HG02840 (cell line): ENCODE measurements around the gene MEX3D.
"Not testable (repeated sequence)": the region's sequence is repeated elsewhere in the genome, so short reads cannot be mapped to it uniquely, and the experiment has no call there.

Experiments used
- ATAC-seq: cut with Tn5 transposase; IDR thresholded peaks from one replicate; pipeline ENCODE4 v1.9.1; 2021; ENCODE audit warnings: mild to moderate bottlenecking, moderate library complexity, moderate number of reproducible peaks; ENCODE audit not compliant: unreplicated experiment, low FRiP score

The MEX3D gene

DNA sequence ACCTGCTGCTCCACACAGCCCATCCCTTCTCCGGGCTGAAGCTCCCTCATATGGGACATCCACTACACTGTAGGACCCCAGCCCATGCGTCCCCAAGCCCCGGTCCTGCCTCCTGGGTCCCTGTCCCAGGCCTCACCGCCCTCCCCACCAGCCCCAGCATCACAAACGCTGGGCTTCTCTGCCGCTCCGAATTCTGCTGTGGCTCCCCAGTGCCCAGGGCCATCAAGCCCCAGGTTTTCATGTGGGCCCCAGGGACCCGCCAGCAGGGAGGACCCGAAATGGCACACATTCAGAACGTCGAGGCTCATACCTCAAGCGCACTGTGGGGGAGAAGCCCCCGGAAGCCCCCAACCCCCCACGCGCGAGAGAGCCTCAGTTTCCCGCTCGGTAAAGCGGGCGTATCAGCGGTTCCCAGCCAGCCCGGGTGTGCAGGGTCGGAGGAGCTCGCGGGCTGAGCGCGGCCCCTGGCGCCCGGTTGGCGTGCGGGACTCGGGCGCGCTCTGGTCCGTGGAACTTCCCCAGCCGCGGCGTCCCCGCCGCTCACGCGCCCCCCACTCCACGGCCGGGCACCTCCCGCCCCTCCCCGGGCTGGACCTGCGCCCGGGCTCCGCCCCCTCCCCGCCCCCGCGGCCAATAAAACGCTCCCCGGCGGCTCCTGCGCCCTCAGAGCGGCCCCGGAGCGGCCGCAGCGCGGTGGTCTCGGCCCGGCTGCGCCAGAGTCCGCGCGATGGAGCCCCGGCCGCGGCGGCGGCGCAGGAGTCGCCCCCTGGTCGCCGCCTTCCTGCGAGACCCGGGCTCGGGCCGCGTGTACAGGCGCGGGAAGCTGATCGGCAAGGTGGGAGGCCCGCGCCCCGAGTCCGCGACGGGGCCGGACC lies 44.5 kb downstream of the MEX3D start, which contains the start of gene PLK5:
Gene PLK5 (plus strand): TSS at position 666 of the 875 bp plus-strand sequence. CDS start 2,920 bp downstream, outside the sequence.
- ATAC-seq: no peak

DNA sequence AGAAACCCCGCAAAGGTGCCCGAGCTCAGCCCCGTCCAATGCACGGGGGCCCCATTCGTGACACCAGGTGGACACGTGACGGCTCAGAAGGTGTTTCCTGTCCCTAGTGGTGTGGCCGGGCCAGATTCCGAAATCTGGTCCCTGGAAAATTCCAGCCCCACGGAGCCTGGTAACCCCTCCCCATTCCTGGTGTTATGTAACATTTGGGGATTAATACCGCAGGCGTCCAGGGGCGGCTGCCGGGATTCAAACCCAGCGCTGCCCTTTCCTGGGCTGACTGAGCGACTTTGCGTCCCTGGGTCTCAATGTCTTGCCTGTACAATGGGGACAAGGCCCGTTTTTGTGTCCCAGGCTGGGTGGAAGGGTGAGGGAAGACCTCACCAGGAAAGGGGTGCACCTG lies 45.3 kb downstream of the MEX3D start:
- ATAC-seq: no peak

DNA sequence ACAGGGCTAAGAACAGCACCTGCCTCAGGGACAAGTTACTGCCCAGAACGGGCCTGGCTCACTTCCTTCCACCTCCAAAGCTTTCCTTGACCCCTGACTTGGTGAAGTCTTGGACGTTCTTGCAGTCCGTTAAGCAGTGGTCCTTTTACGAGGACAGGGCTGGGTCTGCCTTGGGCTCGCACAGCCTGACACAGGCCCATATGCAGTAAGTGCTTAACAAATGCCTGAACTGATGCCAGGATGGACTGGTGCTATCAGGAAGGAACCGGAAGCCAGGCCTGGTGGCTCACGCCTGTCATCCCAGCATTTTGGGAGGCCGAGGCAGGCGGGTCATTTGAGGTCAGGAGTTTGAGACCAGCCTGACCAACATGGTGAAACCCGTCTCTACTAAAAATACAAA lies 46.1 kb downstream of the MEX3D start:
- no peak for ATAC-seq

DNA sequence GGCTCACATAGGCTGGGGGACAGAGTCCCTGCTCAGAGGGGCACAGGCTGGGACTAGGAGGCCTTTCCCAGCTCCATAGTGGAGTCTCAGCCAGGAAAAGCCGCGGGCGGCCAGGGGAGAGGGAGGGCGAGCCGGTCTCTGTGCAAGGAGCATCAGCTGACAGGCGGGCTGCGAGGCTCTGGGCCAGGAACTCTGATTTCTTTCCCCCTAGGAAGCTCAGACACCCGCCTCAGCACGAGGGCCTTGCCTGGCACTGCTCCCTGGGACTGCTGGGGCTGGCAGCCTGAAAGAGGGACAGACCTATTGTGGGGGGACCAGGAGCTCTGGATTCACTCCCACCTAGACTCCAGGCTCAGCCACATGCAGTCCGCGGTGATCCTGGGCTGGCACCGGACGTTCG lies 46.5 kb downstream of the MEX3D start:
- no peak for ATAC-seq

DNA sequence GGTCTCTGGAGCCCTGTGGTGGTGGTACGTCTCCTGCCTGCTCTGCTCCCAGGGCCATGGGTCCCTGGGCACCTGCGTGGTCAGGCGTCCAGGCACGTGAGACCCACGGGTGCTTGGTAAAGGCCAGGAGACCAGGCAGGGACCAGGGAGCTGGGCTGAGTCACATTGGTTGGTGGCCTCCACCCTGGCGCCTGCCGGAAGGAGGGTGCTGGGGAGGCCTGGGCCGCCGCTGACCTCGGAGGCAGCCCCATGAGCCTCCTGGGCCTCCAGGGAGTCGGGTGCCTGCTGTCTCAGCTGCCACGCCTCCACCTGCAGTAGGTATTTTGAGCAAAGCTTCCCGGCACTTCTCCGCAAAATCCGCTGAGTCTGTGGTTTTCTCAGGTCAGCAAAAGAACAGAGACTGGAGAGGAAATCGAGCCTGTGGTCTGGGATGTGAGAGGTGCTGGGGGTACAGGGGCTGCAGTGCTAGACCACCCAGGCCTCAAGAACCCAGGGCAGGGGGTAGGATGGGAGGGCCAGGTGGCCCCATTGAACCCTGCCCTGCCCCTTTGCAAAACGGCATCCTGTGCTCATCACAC lies 47.8 kb downstream of the MEX3D start:
- ATAC-seq: no peak

DNA sequence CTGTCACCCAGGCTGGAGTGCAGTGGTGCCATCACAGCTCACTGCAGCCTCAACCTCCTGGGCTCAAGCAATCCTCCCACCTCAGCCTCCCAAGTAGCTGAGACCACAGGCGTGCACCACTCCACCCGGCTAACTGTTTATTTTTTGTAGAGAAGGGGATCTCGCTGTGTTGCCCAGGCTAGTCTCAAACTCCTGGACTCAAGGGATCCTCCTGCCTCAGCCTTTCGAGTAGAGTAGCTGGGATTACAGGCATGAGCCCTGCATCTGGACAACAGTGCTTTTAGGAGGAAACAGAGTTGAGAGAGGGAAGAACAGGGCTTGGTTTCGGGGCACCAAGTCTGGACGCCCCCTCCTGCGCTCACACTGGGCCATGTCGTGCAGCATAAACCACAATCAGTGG lies 48.3 kb downstream of the MEX3D start:
- ATAC-seq: not testable (repeated sequence)

DNA sequence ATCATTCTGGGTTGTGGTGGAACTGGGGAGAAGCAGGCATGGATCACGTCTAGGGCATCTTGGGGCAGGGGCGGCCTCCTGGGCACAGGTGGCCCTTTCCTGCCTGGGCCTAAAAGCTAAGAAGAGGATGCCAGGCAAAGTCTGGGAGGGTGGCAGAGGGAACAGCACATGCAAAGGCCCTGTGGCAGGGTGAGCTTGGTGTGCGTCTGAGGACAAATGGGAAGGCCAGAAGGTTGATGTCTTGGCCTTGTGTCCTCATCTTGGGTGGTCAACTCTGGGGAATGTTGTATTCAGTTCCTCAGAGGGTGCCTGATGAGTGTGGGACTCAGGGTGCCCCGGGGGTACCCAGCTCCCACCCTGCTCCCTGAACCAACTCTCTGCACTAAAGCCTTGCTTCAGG lies 49.7 kb downstream of the MEX3D start:
- no peak for ATAC-seq

DNA sequence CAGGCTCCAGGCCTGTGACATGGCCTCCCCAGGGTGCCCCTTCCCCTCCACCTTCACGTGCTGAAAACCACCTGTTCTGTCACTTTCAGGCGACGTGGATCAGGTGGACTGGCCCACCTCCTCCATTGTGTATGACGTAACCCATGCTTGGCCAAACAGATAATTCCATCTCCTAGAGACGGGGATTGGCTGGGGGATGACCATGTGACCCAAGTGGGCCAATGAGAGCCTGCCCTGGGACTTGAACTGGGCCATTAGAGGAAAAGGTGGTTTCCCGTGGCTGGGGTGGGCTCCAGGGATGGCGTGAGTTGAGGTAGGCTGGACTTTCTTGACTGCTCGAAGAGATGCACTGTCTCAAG lies 51.8 kb downstream of the MEX3D start:
- ATAC-seq: no peak

DNA sequence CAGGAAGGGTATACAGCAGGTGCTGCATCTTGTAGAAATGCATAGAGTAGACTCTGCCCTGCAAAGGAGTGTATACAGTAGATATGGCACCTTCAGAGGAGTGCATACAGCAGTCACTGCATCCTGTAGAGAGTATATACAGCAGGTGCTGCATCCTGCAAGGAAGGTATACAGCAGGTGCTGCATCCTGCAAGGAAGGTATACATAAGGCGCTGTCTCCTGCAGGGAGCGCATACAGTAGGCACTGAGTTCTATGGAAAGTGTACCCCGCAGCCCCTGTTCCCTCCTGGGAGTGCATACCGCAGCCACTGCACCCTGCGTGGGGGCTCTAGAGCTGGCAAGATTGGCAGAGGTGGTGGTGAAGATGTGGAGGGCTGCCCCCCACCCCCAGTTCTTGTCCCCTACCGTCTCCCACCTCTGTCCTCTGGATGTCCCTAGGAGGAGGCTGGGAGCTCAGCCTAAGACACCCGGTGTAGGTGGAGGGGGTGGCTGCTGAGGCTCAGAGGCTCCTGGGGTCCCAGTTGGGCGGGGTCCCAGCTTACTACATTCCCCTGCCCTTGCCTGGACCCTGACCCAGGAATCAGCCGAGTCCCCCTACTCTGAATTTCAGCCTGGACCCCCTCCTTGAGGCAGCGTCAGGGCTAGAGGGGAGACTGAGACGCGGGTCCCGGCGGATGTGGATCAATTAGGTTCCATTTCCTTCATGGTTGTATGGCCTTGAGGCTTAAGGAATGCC lies 53.0 kb downstream of the MEX3D start:
- ATAC-seq: no peak

DNA sequence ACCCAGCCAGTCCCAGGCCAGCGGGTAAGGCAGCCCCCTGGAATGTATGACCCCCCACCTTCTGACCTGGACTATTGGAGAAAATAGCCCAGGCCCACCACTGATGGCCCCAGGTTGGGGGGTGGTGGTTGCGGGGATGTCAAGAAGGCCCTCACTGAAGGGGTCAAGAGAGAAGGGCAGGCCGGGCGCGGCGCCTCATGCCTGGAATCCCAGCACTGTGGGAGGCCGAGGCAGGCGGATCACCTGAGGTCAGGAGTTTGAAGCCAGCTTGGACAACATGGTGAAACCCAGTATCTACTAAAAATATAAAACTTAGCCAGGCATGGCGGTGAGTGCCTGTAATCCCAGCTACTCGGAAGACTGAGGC lies 53.8 kb downstream of the MEX3D start:
- no peak for ATAC-seq

DNA sequence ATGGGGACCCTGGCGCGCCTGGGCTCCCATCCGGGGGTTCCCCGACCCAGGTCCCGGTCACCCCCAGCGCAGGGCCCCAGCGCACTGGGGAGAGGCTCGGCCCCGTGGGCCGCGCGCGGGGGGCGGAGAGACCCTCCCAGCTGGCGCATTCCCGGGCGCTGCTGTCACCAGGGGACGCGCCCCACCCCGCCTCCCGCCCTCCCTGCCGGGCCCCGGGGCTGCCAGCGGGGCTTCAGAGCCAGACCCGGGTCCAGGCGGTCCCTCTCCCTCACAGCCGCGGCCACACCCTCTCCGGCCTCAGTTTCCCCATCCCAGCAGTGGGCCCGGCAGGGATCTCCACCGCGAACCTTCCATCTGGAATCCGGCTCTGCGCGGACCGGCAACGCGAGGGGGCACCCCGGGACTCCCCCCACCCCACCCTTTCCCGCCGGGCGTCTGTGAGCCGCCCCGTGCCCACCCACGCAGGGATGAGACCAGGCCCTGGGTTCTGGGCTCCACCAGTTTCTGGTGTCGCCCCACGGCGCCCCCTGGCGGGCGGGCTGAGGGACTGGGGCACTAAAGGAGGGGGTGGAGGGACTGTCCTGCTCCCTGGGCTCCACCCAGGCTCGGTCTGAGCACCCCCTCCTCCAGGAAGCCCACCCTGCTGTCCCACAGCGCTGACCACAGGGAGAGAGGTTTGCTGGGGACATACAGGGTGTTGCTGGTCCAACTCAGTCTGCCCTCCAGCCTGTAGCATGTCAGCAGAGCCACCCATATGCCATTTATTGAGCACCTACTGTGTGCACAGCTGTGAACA lies 54.4 kb downstream of the MEX3D start:
- ATAC-seq: no peak

DNA sequence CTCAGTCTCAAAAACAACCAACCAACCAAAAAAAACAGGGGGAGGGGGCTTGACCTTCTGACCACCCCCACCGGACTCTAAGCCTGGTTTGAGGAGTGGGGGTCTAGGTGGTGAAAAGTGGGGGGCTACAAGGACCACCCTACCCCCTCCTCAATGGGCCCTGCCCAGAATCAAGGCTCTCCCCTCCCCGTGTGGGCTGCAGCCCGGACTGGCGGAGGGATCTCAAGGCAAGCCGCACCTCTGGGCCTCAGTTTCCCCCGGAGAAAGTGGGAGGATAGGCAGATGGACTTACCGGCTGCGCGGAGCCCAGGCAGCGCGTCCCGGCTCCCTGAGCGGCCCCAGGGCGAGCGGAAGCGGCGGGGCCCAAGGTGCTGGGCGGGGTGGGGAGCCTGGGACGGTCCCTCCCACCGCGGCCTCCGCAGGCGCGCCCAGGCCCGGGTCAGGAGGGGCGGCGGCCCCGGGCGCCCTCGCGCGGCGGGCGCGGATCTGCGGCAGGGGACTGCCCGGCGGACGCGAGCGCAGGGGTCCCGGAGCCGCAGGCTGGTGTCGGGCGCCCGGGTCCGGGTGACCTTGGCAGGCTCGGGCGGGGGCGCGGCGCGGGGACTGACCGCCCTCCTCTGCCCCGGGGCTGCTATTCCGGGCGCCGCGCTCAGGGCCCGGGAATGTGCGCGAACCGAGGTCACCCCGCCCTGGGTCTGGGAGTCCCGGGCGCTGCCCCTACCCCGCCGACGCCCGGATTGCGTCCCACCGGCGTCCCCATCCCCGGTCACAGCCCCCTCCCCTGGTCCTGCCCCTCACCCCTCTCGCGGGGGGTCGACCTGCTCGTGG lies 55.2 kb downstream of the MEX3D start, which contains the start of gene ADAMTSL5:
Gene ADAMTSL5 (minus strand): TSS at position 349 of the 828 bp plus-strand sequence. CDS start 2,076 bp downstream, outside the sequence.
- no peak for ATAC-seq

DNA sequence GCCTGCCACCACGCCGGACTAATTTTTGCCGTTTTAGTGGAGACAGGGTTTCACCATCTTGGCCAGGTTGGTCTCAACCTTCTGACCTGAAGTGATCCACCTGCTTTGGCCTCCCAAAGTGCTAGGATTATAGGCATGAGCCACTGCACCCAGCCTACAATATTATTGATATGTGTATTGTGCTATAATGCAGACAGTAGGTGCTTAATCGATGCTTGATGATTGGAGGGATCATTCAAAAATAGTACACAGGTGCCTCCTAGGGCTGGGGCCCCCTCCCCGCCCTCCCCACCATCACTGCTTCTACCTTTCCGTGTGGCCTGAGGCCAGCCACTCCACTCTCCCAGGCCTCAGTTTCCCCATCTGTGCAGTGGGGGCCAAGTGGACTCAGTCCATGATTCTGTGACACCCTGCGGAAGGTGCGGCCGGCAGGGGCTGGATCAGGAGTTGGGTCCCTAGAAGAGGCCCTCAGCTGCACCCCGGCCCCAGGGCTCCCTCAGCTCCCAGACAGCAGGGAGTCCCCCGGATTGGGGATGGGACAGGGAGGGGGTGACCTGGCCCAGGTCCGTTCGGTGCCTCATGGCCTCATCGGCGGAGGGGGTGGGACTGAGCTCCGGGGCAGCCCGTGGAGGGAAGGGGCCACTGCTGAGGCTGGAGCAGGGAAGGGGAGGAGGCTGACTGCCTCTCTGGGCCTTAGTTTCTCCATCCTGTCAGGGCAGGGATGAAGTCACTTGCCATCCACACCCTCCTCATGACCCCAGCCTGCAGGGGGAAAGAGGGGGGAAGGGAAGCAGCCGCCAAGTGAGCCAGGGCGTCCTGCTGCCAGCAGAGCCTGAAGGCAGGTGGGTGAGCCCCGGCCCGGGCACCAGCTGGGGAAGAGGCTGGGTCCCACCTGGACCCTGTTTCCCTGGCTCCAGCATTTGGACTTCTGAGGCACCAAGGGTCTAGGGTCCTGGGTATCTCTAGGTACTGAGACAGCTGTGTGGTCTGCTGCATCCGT lies 56.5 kb downstream of the MEX3D start:
- no peak for ATAC-seq

DNA sequence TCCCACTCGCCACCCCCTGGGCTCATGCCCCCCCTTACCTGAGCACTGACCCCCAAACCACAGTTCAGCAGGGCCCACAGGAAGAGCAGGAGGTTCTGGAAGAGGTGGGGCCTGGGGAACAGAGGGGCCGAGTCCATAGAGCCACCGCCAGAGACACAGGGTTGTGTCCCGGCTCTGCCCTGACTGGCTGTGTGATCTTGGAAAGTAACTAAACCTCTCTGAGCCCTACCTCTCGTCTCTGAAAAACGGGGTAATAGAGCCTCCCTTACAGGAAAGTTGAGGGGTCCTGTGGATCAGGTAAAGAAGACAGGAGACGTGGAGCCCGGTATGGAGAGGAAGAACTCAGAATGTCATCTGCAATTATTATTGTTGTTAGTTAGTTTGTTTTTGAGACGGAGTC lies 57.3 kb downstream of the MEX3D start:
- ATAC-seq: no peak

DNA sequence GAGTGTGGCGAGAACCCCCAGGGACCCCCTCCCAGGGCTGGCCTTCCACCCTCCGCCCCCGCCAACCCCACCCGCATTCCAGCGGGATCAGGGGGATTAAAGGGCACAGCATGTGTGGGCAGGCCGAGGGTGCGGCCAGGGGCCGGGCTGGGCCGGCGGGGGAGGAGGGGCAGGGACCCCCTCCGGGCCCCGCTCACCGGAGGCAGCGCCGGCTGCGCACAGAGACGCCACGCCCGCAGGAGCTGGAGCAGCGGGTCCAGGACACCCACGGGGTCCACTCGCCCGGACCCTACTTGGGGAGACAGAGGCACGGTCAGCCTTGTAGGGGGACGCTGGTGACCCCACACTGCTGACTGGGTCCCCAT lies 57.7 kb downstream of the MEX3D start:
- no peak for ATAC-seq

DNA sequence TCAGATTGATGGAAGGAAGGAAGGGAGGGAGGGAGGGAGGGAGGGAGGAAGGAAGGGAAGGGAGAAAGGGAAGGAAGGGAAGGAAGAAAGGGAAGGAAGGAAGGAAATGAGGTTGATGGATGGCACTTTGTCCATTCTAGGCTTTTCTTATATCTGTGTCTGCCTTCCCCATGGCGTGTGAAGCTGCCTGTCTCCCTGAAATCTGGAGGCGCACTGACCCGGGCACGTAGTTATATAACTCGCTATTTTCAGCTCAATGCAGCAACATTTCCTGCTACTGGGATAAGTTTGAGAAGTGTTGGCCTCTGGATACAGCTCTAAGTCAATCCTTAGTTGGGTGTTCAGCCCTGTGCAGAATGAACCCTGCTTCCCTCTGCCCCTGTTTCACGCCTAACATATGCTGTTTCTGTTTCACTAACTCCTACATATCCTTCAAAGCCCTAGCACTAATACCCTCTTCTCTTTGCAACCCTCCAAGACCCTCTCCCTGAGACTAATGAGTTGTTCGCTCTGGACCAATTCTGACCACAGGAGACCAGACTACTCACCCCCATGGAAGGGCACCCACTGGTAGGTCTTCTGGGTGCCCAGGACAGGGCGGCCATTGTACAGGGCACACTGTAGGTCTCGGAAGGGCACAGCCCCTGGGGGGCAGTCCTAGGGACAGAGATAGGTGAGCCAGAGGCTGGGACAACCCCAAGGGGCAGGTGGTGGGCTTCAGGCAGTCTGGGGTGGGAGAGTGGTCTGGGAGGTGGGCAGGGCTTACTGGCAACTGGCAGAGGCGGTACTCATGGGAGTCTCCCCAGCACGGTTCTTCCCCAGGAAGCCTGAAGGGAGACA lies 58.3 kb downstream of the MEX3D start:
- ATAC-seq: no peak

DNA sequence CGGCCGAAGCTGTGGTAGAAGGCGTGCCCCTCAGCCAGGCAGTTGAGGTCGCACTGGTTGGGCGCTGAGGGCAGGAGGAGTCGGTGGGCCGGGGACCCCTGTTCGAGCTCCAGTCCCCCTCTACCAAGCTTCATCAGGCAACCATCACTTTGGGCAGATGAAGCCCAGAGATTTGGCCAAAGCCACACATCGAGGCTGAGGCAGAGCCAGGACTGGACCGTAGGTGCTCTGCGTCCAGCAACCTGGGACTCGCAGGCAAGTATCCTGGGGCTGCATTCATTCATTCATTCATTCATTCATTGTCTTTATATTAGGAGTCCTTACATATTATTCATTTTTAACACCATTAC lies 59.6 kb downstream of the MEX3D start:
- ATAC-seq: no peak
